Myocyte (in vitro differentiated cells): ENCODE results near the gene SEC61G. TPM values are rescaled to one million over a fixed set of nuclear protein-coding genes. Genes with fewer than 3 reads are reported as not detected.

Experiments
- DNase-seq: peaks from one replicate; pipeline ENCODE4 v3.0.0-alpha.2; 2012; ENCODE audit warnings: low read depth
- polyA plus RNA-seq: library from polyadenylated mRNA; unstranded; fragments of >200 nt; gene quantifications from one replicate; pipeline ENCODE4 v1.2.1, GENCODE V29; 2012; ENCODE audit warnings: missing spikeins
- total RNA-seq: library from RNA; depleted of rRNA; stranded (reverse); fragments of >200 nt; gene quantifications from 2 replicates; pipeline ENCODE4 v1.2.3, GENCODE V29; 2014

Gene SEC61G
- 828 and 1,174 TPM in 2 replicates for total RNA-seq
- polyA plus RNA-seq, result 555 TPM

GRCh38 chr7:54758702-54759592 is at the start of gene SEC61G:
Gene SEC61G, minus strand, starts transcription at chr7:54759211. Its CDS starts 1,623 bp downstream, at chr7:54757588.
- DNase-seq, result peak; percentile 99

DNA sequence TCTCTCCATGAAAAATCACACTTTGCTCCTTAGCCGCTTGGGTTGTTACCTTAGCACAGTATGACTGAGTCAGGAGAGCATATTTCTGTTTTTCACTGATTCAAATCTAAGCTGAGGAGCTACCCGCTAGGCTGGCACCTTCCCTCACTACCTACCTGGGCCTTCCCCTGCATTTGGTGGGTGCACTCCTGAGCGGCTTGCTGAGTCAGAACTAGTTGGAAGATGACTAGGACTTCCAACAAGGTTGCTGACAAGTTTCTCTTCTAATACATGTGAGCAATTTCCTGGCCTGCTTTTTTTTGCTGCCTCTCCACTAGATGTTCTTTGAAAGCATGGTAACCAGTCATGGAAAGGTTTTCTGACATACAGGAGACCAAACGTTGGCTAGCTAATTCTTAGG is 43.8 kb upstream of the SEC61G start:
- DNase-seq, result no peak

GRCh38 chr7:54802114-54802513 is 43.1 kb upstream of the SEC61G start:
- no peak for DNase-seq

- DNase-seq, result no peak
Measured at GRCh38 chr7:54799792-54800191, 40.8 kb upstream of the SEC61G start.

GRCh38 chr7:54798530-54798929 is 39.5 kb upstream of the SEC61G start:
- DNase-seq, result no peak

- no peak for DNase-seq
Measured at GRCh38 chr7:54796853-54797252, 37.8 kb upstream of the SEC61G start.

DNA sequence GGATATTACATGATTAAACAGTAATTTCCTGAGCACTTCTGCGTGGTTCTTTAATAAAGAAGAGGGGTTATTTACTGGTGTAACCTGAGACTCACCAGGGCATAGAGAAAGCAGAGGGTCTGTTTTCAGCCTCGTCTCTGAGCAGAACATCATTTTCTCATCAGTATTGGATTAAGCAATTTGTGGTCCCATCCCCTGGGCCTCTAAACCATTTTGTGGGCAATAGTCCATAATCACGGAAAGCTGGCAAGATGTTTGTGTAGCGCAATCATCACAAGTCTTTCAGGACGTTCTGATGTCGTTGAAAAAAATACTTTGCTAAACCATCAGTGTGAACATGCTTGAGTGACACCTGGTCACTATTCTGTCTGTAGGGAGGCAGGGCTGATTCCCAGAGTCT is 37.1 kb upstream of the SEC61G start:
- DNase-seq, result no peak

- DNase-seq, result no peak
Measured at GRCh38 chr7:54792383-54792782, 33.4 kb upstream of the SEC61G start.

DNA sequence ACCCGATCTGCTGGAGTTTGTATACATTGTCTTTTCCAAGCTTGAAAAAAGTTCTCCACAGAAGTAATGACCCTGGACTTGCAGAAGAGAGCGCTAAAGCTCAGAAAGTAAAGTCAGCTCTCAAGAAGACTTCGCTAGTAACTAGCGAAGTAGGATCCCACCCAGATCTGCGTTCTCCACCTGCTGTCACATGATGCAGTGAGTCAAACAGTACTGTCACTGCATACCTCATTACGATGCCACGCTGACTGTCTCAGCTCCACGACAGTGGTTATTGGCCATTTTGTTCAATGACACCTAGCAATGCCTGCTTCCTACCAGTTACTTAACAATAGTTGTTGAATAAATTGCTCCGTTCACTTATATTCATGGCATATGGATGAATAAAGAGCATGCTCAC is 29.7 kb upstream of the SEC61G start:
- peak; percentile 90 for DNase-seq

DNA sequence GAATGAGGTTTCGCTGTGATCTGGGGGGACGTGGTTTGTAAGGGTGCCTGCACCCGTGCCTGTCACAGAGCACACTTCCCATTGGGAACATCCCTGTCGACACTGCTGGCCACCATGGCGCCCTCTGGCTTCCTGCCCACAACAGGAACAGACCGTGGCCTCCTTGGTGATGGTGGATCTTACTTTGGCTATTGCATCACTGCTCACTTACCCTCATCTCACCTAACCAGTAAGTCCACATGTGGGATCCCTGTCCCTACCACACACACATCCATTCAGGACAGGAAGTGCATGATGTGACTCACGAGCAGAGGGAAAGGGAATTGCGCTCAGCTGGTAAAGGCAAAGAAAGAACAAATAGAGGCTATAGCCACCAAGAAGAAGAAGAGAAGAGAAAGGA is 26.2 kb upstream of the SEC61G start:
- DNase-seq, result peak; percentile 32

DNA sequence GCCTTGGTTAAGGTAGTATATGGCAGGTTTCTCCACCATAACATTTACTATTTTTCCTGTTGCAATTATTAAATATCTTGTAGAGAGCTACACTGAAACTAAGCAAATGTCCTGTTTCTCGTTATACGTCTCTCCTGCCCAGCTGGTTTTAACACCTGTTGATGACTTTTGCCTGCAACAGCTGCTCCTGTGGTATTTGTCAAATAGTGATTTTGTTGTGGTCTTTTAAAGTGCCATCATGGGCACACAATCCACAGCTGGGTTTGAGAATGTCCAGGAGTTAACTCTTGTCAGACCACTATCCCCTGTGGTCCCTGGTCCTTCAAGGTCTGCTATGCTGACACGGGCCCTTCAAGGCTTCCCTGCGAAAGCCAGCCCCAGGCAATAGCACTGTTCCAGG is 24.9 kb upstream of the SEC61G start:
- peak; percentile 90 for DNase-seq

DNA sequence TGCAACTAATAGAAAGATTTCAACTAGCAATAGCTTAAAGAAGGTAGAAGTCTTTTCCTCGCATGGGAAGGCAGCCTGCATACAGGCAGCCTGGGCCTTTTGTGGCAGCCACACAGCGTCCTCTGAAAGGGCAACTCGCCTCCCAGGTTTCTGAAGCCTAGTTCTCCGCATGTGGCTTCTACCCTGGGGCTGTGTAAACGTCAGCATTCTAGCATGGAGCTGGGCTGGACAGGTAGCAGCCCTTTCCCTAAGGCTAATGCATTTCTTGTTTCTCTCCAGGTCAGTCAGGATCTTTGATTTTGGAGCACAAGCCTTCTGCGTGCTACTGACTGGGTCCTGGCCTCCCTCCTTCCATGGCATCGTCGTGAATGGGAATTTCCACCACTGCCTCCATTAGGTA is 23.8 kb upstream of the SEC61G start:
- no peak for DNase-seq

DNA sequence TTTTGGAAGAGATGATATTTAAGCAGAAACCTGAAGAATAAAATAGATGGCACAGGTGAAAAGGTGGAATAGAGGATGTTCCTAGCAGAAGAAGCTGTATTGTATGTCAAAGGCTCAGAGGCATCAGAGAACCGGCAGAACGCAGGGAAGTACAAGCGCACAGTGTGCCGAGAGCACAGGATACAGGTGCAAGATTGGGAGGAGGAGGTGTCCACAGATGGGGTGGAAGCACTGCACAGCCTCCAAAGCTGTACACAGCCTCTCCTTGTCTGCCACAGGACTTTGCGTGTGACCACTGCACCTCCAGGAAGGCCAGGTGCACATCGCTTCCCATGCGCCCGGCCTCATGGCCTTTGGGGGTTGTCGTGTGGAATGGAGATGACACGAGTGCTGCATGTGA is 23.3 kb upstream of the SEC61G start:
- DNase-seq, result no peak

DNA sequence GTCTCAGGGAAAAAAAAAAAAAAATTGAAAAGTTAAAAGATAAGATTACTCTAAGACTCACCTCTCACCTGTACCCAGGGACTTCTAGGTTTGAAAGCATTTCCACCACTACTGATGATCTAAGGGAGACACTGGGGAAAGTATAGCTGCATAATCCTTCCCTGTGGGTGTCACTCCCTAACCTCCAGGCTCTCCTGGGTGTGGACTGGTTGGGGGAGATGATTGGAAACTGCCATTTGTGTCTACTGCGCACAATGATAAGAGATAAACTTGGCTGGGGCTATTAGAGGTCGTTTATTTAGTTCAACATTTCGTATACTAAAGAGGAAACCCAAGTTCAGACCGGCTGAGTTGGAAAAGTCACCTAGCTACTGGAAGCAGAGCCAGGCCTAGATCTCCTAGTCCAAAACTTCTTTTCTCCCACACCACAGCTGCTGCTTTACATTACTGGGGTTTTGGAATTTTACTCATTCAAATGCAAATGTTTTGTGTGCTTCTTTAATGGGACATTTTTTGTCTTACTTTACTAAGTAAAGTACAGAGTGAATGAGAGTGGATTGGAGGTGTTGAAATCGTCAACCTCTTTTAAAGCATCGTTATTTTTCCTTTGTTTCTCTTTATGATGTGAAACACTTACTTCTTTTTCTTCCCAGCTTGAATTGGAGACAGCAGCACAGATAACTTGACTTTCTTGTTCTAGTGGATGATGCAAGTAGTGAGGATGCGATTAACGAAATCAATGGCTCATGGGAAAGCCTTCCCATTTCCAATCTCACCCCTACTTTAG is 22.3 kb upstream of the SEC61G start:
- no peak for DNase-seq

GRCh38 chr7:54780490-54780889 is 21.5 kb upstream of the SEC61G start:
- DNase-seq, result no peak

DNA sequence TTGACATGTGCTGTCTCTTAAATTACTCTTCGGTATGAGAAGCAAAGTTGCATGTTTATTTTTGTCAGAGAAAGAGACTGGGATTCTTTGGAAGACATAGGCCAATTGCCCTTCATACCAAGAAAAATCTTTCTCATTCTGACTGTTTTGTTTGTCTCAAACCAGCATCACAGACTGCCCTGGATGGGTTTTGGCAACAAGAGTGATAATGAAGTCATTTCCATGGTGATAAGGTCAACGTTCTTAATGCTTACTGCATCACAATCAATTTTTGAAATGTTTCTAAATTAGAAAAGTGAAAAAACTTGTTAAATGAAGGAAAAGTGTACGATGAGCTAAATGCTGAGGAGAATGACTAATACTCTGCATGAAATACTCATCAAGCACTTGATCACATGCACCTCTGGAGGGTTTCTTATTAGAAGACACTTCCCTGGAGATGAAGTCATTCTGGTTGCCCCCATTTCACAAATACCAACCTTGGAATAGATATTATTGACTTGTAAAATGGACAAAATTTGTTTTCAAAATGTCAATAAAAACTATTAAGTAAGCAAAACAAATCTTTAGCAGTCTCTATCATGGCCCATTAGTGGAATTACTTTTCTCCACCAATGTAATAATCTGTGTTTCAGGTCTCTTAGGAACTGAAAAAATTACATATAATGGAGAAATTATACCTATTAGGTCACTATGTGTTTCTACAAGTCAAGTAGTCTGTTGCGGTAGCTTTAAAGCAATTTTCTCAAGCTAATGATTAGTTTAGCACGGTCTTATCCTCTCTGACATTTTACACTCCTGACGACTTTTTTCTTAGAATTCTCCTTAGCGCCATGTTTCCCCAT is 19.9 kb upstream of the SEC61G start:
- DNase-seq, result no peak

GRCh38 chr7:54778166-54778565 is 19.2 kb upstream of the SEC61G start:
- DNase-seq, result no peak

DNA sequence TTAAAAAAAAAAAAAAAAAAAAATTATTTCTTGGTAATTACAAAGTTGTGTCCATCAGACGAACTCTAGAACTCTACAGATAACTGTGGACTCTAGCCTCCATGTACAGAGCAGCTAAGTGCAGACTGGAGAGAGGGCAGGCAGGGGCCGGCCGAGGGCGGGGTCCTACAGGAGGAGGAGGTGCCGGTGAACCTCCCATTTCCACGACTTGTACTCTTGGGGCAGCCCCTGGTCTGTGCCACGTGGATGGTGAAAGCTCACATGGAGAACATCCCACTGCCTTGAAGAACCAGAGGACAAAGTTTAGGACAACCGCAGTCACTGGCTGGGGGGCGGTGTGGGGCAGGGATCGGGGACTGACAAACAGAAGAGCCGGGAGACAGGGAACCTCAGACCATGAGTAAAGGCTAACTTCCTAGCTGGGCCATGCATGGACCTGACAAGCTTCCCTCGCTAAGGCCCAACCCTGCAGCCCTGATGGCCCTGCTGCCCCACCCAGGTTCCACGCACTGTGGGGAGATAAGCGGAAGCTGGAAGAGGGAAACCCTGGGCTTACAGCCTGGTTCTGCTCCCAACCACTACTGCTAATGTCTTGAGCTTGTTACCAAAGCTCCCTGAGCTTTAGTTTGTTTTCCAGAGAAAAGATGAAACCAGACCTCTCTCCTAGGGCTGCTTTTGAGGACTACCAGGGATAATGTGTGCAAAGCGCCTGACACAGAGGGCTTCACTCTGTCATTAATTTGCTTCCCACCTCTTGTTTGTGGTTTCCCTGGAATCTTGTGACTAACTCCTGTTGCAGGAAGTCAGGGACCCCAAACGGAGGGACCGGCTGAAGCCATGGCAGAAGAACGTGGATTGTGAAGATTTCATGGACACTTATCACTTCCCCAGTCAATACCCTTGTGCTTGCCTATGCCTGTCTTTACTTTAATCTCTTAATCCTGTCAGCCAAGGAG is 16.1 kb upstream of the SEC61G start:
- DNase-seq, result no peak

DNA sequence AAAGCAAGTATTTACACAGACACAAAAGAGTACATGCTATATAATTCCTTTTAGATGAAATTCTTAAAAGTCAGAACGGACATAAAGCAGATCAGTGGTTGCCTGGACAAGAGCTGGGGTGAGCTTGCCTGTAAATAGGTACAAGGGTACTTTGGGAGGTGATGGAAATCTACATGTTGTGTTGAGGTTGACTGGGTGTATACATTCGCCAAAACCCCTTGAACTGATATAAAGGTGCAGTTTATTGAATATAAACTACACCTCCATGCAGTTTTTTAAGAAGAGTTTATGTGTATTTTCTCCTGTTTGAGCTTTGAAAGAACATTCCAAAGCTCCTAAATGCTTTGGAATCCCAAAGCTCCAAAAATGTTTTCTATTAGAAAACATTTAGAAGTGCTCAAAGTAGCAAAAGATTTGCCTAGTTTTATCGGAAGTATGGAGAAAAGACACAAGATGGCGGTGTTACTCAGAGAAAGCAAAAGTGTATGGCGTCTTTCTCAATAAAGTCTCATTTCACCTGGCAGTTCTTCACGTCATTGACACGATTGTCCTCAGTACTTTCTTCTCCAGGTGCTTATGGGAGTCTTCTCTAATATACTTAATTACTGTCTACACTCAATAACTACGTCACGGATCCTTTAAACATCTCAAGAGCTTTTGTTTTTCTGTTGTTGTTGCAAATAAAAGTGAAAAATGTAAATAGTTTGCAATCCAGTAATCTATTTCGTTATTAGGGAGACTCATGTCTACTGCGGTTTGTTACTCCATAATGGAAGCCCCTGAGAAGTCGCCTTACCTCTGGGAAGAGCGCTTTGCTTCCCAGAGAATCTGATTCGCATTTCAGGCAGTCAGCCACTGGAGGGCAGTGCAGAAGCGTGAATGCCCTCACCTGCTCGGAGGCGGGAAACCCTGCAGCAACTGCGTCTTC is 14.7 kb upstream of the SEC61G start:
- peak; percentile 91 for DNase-seq
